ENCODE measurements around the gene WDR81. TPM values are rescaled to one million over a fixed set of nuclear protein-coding genes. Genes with fewer than 3 reads are reported as not detected.
"Not testable (repeated sequence)": the region's sequence is repeated elsewhere in the genome, so short reads cannot be mapped to it uniquely, and the experiment has no call there.

The WDR81 gene
- total RNA-seq, 6 experiments from 2014 or later = 23.0 to 27.2 (median 23.9) TPM

DNA sequence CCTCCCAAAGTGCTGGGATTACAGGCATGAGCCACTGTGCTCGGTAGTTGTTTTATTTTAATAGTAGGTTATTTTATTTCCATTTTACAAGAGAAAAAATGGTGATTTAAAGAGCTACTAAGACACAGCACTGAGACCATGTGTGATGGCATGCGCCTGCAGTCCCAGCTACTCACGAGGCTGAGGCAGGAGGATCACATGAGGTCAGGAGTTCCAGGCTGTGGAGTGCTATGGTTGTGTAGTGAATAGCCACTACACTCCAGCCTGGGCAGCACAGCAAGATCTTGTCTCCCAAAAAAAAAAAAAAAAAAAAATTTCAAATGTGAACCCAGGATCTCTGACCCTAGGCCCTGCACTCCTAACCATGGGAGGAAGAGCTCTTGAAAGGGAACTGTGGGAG is 41.1 kb downstream of the WDR81 start:
- intact Hi-C loops (cut with DNase I) = no loop called here
- H3K36me3 ChIP-seq = peaks cover 0 to 27% (median 10%) of the 10 kb centered on the region in 4 donors
- no peak overlapping the region for H3K27ac ChIP-seq
- H3K4me3 ChIP-seq = no peak overlapping the region
- DNase-seq (no peak), ATAC-seq (no peak)
- H3K27me3 ChIP-seq = no peaks in the 10 kb centered on the region
- H3K9me3 ChIP-seq = no peaks in the 10 kb centered on the region
- TF ChIP-seq, protein P1, sequence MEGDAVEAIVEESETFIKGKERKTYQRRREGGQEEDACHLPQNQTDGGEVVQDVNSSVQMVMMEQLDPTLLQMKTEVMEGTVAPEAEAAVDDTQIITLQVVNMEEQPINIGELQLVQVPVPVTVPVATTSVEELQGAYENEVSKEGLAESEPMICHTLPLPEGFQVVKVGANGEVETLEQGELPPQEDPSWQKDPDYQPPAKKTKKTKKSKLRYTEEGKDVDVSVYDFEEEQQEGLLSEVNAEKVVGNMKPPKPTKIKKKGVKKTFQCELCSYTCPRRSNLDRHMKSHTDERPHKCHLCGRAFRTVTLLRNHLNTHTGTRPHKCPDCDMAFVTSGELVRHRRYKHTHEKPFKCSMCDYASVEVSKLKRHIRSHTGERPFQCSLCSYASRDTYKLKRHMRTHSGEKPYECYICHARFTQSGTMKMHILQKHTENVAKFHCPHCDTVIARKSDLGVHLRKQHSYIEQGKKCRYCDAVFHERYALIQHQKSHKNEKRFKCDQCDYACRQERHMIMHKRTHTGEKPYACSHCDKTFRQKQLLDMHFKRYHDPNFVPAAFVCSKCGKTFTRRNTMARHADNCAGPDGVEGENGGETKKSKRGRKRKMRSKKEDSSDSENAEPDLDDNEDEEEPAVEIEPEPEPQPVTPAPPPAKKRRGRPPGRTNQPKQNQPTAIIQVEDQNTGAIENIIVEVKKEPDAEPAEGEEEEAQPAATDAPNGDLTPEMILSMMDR (IDR thresholded peaks at IDR 0.05) = no peak
- TF ChIP-seq POLR2A (IDR thresholded peaks at IDR 0.05) = no peak
- peaks cover 0 to 43% (median 15%) of the 10 kb centered on the region in 4 donors for H3K4me1 ChIP-seq
- WGBS (ENCODE audit: insufficient coverage, low coverage, low lambda C conversion rate, missing lambda C conversion rate) = 70% methylated on average over 3 of the region's 3 CpGs

DNA sequence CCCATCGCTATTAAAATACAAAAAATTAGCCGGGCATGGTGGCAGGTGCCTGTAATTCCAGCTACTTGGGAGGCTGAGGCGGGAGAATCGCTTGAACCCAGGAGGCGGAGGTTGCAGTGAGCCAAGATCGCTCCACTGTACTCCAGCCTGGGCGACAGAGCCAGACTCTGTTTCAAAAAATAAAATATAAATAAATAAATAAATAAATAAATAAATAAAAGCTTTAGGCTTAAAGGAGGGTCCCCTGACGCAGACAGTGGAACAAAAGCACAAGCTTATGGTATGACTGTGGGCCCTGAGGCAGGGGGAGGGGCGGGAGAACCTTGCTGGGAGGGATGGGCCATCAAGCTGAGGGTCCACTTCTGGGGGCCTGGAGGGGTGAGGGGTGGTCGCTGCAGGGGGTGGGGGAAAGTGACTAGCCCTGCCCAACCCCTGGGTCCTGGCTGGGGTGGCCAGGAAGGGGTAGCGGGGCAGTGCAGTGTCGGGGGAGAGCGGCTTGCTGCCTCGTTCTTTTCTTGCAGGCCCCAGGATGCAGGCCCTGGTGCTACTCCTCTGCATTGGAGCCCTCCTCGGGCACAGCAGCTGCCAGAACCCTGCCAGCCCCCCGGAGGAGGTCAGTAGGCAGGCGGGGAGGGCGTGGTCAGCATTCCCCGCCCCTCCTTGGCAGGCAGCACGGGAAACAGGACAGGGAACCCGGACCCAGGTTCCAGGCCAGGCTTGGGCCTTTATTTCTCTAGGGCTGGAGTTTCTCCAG is 42.1 kb downstream of the WDR81 start:
- WGBS (ENCODE audit: insufficient coverage, low coverage, low lambda C conversion rate, missing lambda C conversion rate) = 99% methylated on average over 9 of the region's 21 CpGs
- Histone ChIP-seq H3K27me3 (no peaks in the 10 kb centered on the region), H3K4me3 (no peak overlapping the region), H3K9me3 (no peaks in the 10 kb centered on the region), H3K36me3 (peaks cover 0 to 37% (median 15%) of the 10 kb centered on the region in 4 donors), H3K27ac (no peak overlapping the region), H3K4me1 (peaks cover 0 to 38% (median 15%) of the 10 kb centered on the region in 4 donors)
- intact Hi-C loops (cut with DNase I) = no loop called here
- peak in 1 of 4 donors; percentile 7 for ATAC-seq
- TF ChIP-seq, protein P1 (IDR thresholded peaks at IDR 0.05) = no peak
- no peak for TF ChIP-seq POLR2A (IDR thresholded peaks at IDR 0.05)
- peak; percentile 60 to 79 (median 68) for DNase-seq

DNA sequence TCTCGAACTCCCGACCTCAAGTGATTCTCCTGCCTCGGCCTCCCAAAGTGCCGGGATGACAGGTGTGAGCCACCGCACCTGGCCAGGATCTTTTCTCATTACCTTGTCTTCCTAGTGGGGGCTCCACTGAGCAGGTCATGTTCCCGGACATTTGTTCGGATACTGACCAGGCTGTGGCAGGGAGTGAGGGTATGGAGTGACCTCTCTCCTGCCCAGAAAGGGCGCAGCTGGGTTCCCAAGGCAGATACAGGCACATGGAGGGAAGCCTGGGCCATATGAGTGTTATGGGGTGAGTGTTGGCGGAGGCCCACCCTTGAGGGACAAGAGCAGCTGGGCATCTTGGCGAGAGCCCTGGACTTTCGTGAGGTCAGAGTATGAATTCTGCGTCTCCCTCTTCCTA is 42.9 kb downstream of the WDR81 start:
- Histone ChIP-seq H3K4me1 (peaks cover 0 to 35% (median 15%) of the 10 kb centered on the region in 4 donors), H3K27me3 (no peaks in the 10 kb centered on the region), H3K36me3 (peaks cover 0 to 45% (median 20%) of the 10 kb centered on the region in 4 donors), H3K27ac (no peak overlapping the region), H3K9me3 (no peaks in the 10 kb centered on the region), H3K4me3 (no peak overlapping the region)
- TF ChIP-seq, protein P1 (IDR thresholded peaks at IDR 0.05) = no peak
- TF ChIP-seq POLR2A (IDR thresholded peaks at IDR 0.05) = no peak
- WGBS (ENCODE audit: insufficient coverage, low coverage, low lambda C conversion rate, missing lambda C conversion rate) = 75% methylated on average over 4 of the region's 12 CpGs
- ATAC-seq = no peak
- no peak for DNase-seq
- intact Hi-C loops (cut with DNase I) = no loop called here

DNA sequence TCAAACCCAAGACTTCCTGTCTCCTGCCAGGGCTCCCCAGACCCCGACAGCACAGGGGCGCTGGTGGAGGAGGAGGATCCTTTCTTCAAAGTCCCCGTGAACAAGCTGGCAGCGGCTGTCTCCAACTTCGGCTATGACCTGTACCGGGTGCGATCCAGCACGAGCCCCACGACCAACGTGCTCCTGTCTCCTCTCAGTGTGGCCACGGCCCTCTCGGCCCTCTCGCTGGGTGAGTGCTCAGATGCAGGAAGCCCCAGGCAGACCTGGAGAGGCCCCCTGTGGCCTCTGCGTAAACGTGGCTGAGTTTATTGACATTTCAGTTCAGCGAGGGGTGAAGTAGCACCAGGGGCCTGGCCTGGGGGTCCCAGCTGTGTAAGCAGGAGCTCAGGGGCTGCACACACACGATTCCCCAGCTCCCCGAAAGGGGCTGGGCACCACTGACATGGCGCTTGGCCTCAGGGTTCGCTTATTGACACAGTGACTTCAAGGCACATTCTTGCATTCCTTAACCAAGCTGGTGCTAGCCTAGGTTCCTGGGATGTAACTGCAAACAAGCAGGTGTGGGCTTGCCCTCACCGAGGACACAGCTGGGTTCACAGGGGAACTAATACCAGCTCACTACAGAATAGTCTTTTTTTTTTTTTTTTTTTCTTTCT is 45.4 kb downstream of the WDR81 start:
- no peak overlapping the region for H3K27ac ChIP-seq
- peaks cover 0 to 71% (median 38%) of the 10 kb centered on the region in 4 donors for H3K36me3 ChIP-seq
- WGBS (ENCODE audit: insufficient coverage, low coverage, low lambda C conversion rate, missing lambda C conversion rate) = 62% methylated on average over 6 of the region's 21 CpGs
- ATAC-seq (no peak), DNase-seq (no peak)
- no peak overlapping the region for H3K4me3 ChIP-seq
- H3K4me1 ChIP-seq = peaks cover 0 to 23% (median 8%) of the 10 kb centered on the region in 4 donors
- TF ChIP-seq, protein P1 (IDR thresholded peaks at IDR 0.05) = no peak
- no peak for TF ChIP-seq POLR2A (IDR thresholded peaks at IDR 0.05)
- no peaks in the 10 kb centered on the region for H3K9me3 ChIP-seq
- intact Hi-C loops (cut with DNase I) = loop anchor here in 1 of 2 donors (5.0 to 10.0 kb wide), 2 partner anchors 43 to 105 kb away; no protein-coding TSS in a partner anchor
- H3K27me3 ChIP-seq = no peaks in the 10 kb centered on the region

DNA sequence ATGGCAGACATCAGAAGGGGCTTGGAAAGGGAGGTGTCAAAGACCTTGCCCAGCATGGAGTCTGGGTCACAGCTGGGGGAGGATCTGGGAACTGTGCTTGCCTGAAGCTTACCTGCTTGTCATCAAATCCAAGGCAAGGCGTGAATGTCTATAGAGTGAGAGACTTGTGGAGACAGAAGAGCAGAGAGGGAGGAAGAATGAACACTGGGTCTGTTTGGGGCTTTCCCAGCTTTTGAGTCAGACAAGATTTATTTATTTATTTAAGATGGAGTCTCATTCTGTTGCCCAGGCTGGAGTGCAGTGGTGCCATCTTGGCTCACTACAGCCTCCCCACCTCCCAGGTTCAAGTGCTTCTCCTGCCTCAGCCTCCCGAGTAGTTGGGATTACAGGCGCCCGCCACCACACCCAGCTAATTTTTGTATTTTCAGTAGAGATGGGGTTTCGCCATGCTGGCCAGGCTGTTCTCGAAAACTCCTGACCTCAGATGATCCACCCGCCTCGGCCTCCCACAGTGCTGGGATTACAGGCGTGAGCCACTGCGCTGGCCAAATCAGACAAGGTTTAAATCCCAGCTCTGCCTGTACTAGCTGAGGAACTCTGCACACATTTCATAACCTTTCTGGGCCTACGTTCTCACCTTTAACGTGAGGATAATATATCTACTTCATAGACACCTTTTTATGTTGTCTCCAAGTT is 48.6 kb downstream of the WDR81 start:
- 61% methylated on average over 11 of the region's 12 CpGs for WGBS (ENCODE audit: insufficient coverage, low coverage, low lambda C conversion rate, missing lambda C conversion rate)
- H3K4me3 ChIP-seq, DNase-seq, H3K4me1 ChIP-seq, H3K27me3 ChIP-seq, H3K9me3 ChIP-seq: not testable (repeated sequence)
- intact Hi-C loops (cut with DNase I) = loop anchor here in 1 of 2 donors (5.0 to 10.0 kb wide), 2 partner anchors 46 to 108 kb away; no protein-coding TSS in a partner anchor
- H3K27ac ChIP-seq = peak overlapping the region in 1 of 3 donors; percentile 3
- peak in 3 of 4 donors; percentile 14 to 29 (median 17) for ATAC-seq
- H3K36me3 ChIP-seq = peaks cover 0 to 92% (median 58%) of the 10 kb centered on the region in 4 donors

All from right lobe of liver (tissue), 6 donors.